Upper lobe of right lung (tissue), 1 donor: ENCODE data around the gene YY1AP1. TPM values are rescaled to one million over a fixed set of nuclear protein-coding genes. Genes with fewer than 3 reads are reported as not detected.
A peak's percentile ranks its signal among the peaks of the same experiment; 100 is the strongest.
"Not testable (repeated sequence)": the region's sequence is repeated elsewhere in the genome, so short reads cannot be mapped to it uniquely, and the experiment has no call there.

Experiments
- ATAC-seq: fragments of 200-7000 bp; cut with Tn5 transposase; one replicate; pipeline ENCODE4 v1.9.1; 2020; ENCODE audit warnings: mild to moderate bottlenecking, moderate library complexity
- DNase-seq: peaks from one replicate; pipeline ENCODE4 v3.0.0-alpha.2; 2020
- H3K27ac ChIP-seq: fragments of 200-600 bp; one replicate; pipeline ENCODE4 v1.8.0; 2022
- H3K27me3 ChIP-seq: fragments of 200-600 bp; one replicate; pipeline ENCODE4 v1.8.0; 2022; ENCODE audit warnings: mild to moderate bottlenecking
- H3K36me3 ChIP-seq: fragments of 200-600 bp; one replicate; pipeline ENCODE4 v1.8.0; 2022
- H3K4me1 ChIP-seq: fragments of 200-600 bp; one replicate; pipeline ENCODE4 v1.8.0; 2022
- H3K4me3 ChIP-seq: fragments of 200-600 bp; one replicate; pipeline ENCODE4 v1.8.0; 2022; ENCODE audit warnings: mild to moderate bottlenecking
- H3K9me3 ChIP-seq: fragments of 200-600 bp; one replicate; pipeline ENCODE4 v1.8.0; 2022
- intact Hi-C: fragments of 100-400 bp; cut with DNase I; formaldehyde crosslinking; loops from one replicate; pipeline ENCODE4 v1.11.0; 2022
- total RNA-seq: library from RNA; stranded (reverse); fragmentation: NEBNext Ultra II Directional; extraction: Animal tissue kit (Norgen Biotek cat#: 25700); gene quantifications from one replicate; pipeline ENCODE4 v1.2.1, GENCODE V29; 2021
- TF ChIP-seq, protein P1 (sequence below): fragments of 200-600 bp; IDR thresholded peaks from one replicate; pipeline ENCODE4 v1.8.0; 2022; ENCODE audit warnings: antibody characterized with exemption
- donor health status: DM: no; HTN: yes; CAD: no; lungs with severe emphysema.

YY1AP1 gene
- total RNA-seq, 1 donor from 2014 or later: 69.0 TPM

DNA sequence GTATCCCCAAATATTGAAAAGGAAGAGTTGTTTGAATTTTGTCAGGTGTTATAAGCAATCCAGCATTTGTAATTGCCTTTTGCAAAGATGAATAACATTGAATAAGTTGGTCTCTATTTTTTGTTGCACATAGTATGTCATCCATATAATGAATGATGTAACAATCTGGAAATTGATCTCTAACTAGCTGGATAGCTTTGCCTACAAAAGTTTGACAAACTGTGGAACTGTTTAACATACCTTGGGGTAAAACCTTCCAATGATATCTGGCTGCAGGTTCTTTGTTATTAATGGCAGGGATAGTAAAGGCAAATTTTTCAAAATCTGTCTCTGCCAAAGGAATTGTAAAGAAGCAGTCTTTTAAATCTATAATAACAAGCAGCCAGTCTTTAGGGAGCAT is 8.0 kb upstream of the YY1AP1 start:
- Histone ChIP-seq H3K27ac (no peak overlapping the region), H3K36me3 (peaks cover 6% of the 10 kb centered on the region), H3K4me1 (no peaks in the 10 kb centered on the region), H3K4me3 (no peak overlapping the region), H3K27me3 (no peaks in the 10 kb centered on the region), H3K9me3 (no peaks in the 10 kb centered on the region)
- intact Hi-C loops: no loop called here
- ATAC-seq: no peak
- no peak for DNase-seq
- TF ChIP-seq, protein P1, sequence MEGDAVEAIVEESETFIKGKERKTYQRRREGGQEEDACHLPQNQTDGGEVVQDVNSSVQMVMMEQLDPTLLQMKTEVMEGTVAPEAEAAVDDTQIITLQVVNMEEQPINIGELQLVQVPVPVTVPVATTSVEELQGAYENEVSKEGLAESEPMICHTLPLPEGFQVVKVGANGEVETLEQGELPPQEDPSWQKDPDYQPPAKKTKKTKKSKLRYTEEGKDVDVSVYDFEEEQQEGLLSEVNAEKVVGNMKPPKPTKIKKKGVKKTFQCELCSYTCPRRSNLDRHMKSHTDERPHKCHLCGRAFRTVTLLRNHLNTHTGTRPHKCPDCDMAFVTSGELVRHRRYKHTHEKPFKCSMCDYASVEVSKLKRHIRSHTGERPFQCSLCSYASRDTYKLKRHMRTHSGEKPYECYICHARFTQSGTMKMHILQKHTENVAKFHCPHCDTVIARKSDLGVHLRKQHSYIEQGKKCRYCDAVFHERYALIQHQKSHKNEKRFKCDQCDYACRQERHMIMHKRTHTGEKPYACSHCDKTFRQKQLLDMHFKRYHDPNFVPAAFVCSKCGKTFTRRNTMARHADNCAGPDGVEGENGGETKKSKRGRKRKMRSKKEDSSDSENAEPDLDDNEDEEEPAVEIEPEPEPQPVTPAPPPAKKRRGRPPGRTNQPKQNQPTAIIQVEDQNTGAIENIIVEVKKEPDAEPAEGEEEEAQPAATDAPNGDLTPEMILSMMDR: no peak

DNA sequence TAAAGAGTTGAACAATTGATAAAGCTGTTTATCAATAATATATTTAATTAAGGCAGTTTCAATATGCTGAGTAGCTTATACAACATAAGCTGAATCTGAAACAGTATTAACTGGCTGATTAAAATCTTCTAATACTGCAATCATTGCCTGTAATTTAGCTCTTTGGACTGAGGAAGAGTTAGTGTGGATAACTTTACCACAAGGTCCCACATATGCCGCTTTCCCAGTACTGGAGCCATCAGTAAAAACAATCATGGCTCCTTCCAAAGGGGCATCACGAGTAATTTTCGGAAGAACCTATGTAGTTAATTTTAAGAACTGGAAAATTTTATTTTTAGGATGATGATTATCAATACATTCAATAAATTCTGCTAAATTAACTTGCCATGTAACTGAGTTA is 7.0 kb upstream of the YY1AP1 start:
- H3K36me3 ChIP-seq: peaks cover 7% of the 10 kb centered on the region
- TF ChIP-seq, protein P1: no peak
- H3K27ac ChIP-seq: no peak overlapping the region
- no peak overlapping the region for H3K4me3 ChIP-seq
- DNase-seq (no peak), ATAC-seq (no peak)
- H3K9me3 ChIP-seq: no peaks in the 10 kb centered on the region
- intact Hi-C loops: no loop called here
- no peaks in the 10 kb centered on the region for H3K27me3 ChIP-seq
- no peaks in the 10 kb centered on the region for H3K4me1 ChIP-seq

DNA sequence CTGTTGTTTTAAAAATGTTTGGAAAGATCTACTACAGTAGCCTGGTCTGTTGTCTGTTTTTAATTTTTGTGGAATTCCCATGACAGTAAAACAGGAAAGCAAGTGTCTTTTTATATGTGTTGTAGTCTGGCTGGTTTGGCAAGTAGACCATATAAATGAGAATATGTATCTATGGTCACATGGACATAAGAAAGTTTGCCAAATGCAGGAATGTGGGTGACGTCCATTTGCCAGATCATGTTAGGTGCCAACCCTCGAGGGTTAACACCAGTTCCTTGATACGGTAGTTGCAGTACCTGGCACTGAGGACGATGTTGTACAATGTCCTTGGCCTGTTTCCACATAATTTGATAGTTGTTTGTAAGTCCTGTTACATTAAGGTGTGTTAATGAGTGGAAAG is 6.5 kb upstream of the YY1AP1 start:
- intact Hi-C loops: no loop called here
- DNase-seq (no peak), ATAC-seq (peak; percentile 42)
- Histone ChIP-seq H3K27ac (no peak overlapping the region), H3K27me3 (no peaks in the 10 kb centered on the region), H3K4me1 (peaks cover 3% of the 10 kb centered on the region), H3K9me3 (no peaks in the 10 kb centered on the region), H3K4me3 (no peak overlapping the region), H3K36me3 (peaks cover 7% of the 10 kb centered on the region)
- TF ChIP-seq, protein P1: no peak

DNA sequence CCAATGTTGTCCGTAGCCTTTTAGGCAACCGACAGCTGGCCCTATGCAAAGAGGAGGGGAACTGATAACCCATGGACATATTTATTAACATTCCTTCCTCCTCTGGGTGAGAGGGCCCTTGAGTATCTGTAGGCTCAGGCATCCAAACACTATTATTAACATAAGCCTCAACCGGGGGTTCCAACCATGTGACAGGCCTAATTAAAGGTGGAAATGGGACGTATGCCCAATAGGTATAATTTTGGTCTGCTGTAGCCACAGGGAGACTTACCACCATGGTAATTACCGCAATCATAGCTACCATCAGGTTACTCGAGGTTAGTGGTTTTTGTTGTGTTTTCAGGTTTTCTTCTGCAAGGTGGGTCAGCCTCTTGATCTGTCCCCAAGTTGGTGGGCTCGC is 5.6 kb upstream of the YY1AP1 start:
- H3K9me3 ChIP-seq: no peaks in the 10 kb centered on the region
- no peaks in the 10 kb centered on the region for H3K27me3 ChIP-seq
- no peak overlapping the region for H3K4me3 ChIP-seq
- peaks cover 9% of the 10 kb centered on the region for H3K4me1 ChIP-seq
- no peak overlapping the region for H3K27ac ChIP-seq
- ATAC-seq: no peak
- intact Hi-C loops: no loop called here
- TF ChIP-seq, protein P1: no peak
- no peak for DNase-seq
- H3K36me3 ChIP-seq: peaks cover 7% of the 10 kb centered on the region

DNA sequence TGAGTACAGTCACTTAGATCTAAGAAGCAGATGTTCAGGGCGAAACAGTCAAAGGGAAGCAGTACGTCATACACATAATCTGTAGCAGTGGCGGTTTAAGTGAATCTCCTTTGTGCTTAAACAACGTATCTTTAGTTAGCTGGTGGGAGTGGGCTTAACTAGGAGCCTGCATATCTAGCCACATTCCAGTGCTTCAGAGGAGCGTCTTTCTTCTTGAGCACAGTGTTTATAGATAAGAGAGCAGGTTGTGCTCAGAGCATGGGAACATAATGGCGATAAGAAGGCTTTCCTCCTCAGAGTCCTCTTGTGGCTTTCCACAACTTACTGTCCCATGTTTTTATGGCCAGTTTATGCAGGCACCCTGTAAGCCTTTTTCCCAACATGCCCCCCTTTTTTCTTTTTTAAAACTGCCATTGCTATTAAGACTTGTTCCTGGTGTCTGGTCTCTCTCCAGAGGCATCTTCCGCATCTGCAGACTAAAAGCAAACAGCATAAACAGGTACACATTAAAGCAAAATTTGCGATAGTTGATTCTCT is 3.5 kb upstream of the YY1AP1 start:
- Histone ChIP-seq H3K36me3 (peaks cover 7% of the 10 kb centered on the region), H3K4me3 (no peak overlapping the region), H3K4me1 (peaks cover 9% of the 10 kb centered on the region), H3K27ac (no peak overlapping the region), H3K27me3 (no peaks in the 10 kb centered on the region), H3K9me3 (no peaks in the 10 kb centered on the region)
- TF ChIP-seq, protein P1: no peak
- no peak for ATAC-seq
- intact Hi-C loops: no loop called here
- no peak for DNase-seq

DNA sequence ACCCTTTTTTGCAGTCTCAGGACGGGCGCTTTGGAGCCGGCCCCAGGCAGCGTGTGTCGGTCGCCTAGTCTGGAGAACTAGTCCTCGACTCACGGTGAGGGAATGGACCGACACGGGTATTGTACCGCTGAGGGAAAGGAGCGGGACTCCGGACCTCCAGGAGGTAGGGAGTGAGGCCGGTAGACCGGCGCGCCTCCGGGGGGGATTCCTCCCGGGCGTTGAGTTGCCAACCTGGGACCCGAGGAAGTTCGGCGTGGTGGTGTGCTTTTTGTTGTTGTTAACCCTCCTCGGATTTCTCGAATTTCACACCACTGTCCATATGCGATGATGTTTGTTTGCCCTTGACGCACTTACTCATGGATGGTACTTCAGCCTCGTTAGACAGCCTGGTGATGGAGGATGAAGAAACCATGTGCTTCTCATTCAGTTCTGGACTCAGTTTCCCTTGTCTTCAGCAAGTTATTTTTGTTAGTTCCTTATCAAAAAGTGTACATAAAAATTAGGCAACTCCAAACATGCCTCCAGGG is 570 bp upstream of the YY1AP1 start, which contains the start of gene DAP3:
Gene DAP3 (plus strand): TSS at position 11 of the 527 bp plus-strand sequence. CDS start 20,689 bp downstream, outside the sequence.
- H3K9me3 ChIP-seq, DNase-seq, intact Hi-C loops, H3K36me3 ChIP-seq, ATAC-seq, H3K27me3 ChIP-seq: not testable (repeated sequence)
- Histone ChIP-seq H3K4me1 (peaks cover 34% of the 10 kb centered on the region), H3K27ac (peak within 1 kb of the TSS; percentile 99), H3K4me3 (peak within 1 kb of the TSS; percentile 97)

DNA sequence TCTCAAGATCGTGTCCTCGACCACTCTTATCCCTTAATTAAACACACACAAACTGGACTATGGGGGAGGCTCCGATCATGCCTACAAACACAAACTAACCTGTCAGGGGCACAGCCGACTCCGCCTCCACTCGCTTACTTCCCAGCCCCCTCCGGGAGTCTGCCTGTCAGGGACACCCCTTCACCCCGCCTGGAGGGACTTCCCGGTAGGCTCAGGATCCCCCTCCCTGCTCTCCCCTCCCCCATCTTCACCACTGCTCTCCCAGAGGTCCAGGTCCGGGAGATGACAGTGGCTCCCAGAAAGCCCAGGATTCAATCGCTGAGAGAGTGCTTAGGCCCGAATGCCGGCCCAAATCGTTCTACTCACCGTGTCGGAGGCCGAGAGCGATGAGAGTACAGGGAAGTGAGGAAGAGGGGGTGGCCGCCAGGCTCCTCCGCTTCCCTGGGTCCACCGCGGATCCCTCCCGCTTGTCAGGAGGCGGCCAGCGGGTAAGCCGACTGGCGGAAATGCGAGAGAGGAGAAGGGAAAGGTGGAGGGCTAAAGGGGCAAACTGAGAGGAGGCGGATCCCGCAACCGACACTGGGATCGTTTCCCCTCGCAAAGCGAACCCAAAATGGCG is 760 bp downstream of the YY1AP1 start:
- DNase-seq, H3K27me3 ChIP-seq, H3K9me3 ChIP-seq, intact Hi-C loops: not testable (repeated sequence)
- peaks cover 13% of the 10 kb centered on the region for H3K36me3 ChIP-seq
- peaks cover 37% of the 10 kb centered on the region for H3K4me1 ChIP-seq
- peak overlapping the region; percentile 97 for H3K4me3 ChIP-seq
- peak; percentile 56 for ATAC-seq
- peak overlapping the region; percentile 99 for H3K27ac ChIP-seq
